Fibroblast of skin of back (primary cell): ENCODE results near the gene PCBD1.
"Not testable (repeated sequence)": the region's sequence is repeated elsewhere in the genome, so short reads cannot be mapped to it uniquely, and the experiment has no call there.

Experiments
- DNase-seq: peaks from one replicate; pipeline ENCODE4 v3.0.0-alpha.2; 2013

The PCBD1 gene

GRCh38 chr10:70861495-70862197 is 26.7 kb downstream of the PCBD1 start:
- not testable (repeated sequence) for DNase-seq

- DNase-seq, result no peak
These were observed 29.6 kb downstream of the PCBD1 start for GRCh38 chr10:70858759-70859158.

GRCh38 chr10:70856454-70856853 is 31.9 kb downstream of the PCBD1 start:
- DNase-seq, result no peak

GRCh38 chr10:70853457-70853856 is 34.9 kb downstream of the PCBD1 start:
- no peak for DNase-seq

GRCh38 chr10:70853038-70853437 is 35.3 kb downstream of the PCBD1 start:
- DNase-seq, result no peak

- no peak for DNase-seq
These were observed 36.5 kb downstream of the PCBD1 start for GRCh38 chr10:70851597-70852475.

- DNase-seq, result peak; percentile 59
These were observed 38.3 kb downstream of the PCBD1 start for GRCh38 chr10:70850097-70850496.

- peak; percentile 95 for DNase-seq
These were observed 38.8 kb downstream of the PCBD1 start for GRCh38 chr10:70849582-70850016.

GRCh38 chr10:70847659-70848360 is 40.6 kb downstream of the PCBD1 start:
- DNase-seq, result peak; percentile 32

- DNase-seq, result no peak
These were observed 41.6 kb downstream of the PCBD1 start for GRCh38 chr10:70846795-70847194.

GRCh38 chr10:70845816-70846215 is 42.5 kb downstream of the PCBD1 start:
- no peak for DNase-seq

- DNase-seq, result no peak
These were observed 43.1 kb downstream of the PCBD1 start for GRCh38 chr10:70845256-70845655.

GRCh38 chr10:70843776-70844489 is 44.4 kb downstream of the PCBD1 start:
- no peak for DNase-seq

- no peak for DNase-seq
These were observed 45.0 kb downstream of the PCBD1 start for GRCh38 chr10:70843333-70843732.

- no peak for DNase-seq
These were observed 47.5 kb downstream of the PCBD1 start for GRCh38 chr10:70840836-70841235.

GRCh38 chr10:70838270-70838805 is 50.0 kb downstream of the PCBD1 start:
- no peak for DNase-seq

GRCh38 chr10:70837660-70838059 is 50.7 kb downstream of the PCBD1 start:
- no peak for DNase-seq

- no peak for DNase-seq
These were observed 52.0 kb downstream of the PCBD1 start for GRCh38 chr10:70836319-70836718.

- no peak for DNase-seq
These were observed 53.8 kb downstream of the PCBD1 start for GRCh38 chr10:70834441-70835151.

GRCh38 chr10:70834021-70834420 is 54.3 kb downstream of the PCBD1 start:
- DNase-seq, result no peak

GRCh38 chr10:70833601-70834000 is 54.8 kb downstream of the PCBD1 start:
- DNase-seq, result no peak
